ENCODE data around the gene ATOH8. TPM values are rescaled to one million over a fixed set of nuclear protein-coding genes. Genes with fewer than 3 reads are reported as not detected.

Gene ATOH8
- polyA plus RNA-seq, 1 of the 3 experiments (the other 2 are of a cell fraction) = 5.6 TPM

DNA sequence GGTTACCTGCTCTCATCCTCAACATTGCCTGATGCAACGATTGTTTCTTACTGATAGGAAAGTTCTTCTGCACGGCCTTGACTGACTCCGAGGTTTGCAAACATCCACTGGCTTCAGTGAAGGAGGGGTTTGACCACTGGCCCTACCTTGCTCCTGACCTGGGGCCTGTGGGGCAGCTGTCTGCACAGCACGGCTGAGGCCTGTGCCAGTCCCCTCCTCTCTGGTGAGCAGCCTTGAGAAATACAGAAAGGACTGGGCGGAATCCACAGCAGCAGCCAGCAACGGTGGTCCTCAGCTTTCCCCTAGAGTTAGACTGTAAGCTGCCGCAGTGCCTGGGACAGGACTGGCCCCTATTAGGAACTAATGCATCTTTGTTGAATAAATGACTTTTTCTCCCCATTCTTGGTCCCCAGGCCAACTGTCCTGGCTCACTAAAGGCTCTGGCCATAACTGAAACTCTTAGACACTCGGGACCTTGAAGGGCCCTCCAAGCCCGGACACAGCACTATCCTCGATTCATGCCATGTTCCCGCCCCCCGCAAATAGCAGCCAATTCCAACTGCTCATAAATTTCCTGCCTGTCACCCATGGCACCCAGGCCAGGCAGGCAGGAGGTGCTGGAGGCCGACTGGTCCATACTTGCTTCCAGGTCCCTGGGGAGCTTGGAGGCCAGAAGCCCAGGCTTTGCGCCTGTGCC, 26.7 kb downstream of the ATOH8 start:
- no peak overlapping the region for H3K4me2 ChIP-seq
- no peak overlapping the region for H2AFZ ChIP-seq (ENCODE audit: low read depth)
- H3K9me3 ChIP-seq = no peaks in the 10 kb centered on the region
- no peak overlapping the region for H3K9ac ChIP-seq
- ChIA-PET CTCF (interaction anchor here (0.6 to 3.5 kb wide), 3 partner anchors 14 to 407 kb away, joined by 3 to 13 read pairs (median 4); no protein-coding TSS in a partner anchor), POLR2A (no interaction called here)
- H3K27ac ChIP-seq (ENCODE audit: low read depth in 2 of 2, low read length in 1 of 2) = no peak overlapping the region
- TF ChIP-seq CHD2 (IDR thresholded peaks at IDR 0.05; ENCODE audit: low read length, partially characterized antibody) = no peak
- TF ChIP-seq PBX3 (IDR thresholded peaks at IDR 0.05) = no peak
- TF ChIP-seq REST (IDR thresholded peaks at IDR 0.05; ENCODE audit: low read depth, low read length) = no peak
- TF ChIP-seq, protein P1, sequence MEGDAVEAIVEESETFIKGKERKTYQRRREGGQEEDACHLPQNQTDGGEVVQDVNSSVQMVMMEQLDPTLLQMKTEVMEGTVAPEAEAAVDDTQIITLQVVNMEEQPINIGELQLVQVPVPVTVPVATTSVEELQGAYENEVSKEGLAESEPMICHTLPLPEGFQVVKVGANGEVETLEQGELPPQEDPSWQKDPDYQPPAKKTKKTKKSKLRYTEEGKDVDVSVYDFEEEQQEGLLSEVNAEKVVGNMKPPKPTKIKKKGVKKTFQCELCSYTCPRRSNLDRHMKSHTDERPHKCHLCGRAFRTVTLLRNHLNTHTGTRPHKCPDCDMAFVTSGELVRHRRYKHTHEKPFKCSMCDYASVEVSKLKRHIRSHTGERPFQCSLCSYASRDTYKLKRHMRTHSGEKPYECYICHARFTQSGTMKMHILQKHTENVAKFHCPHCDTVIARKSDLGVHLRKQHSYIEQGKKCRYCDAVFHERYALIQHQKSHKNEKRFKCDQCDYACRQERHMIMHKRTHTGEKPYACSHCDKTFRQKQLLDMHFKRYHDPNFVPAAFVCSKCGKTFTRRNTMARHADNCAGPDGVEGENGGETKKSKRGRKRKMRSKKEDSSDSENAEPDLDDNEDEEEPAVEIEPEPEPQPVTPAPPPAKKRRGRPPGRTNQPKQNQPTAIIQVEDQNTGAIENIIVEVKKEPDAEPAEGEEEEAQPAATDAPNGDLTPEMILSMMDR (IDR thresholded peaks at IDR 0.05) = no peak
- TF ChIP-seq USF1 (IDR thresholded peaks at IDR 0.05; ENCODE audit: borderline replicate concordance, low read depth) = no peak
- no peak for TF ChIP-seq FOXJ3 (CRISPR knock-in tag; IDR thresholded peaks at IDR 0.05)
- TF ChIP-seq JUND (IDR thresholded peaks at IDR 0.05) = no peak
- no peak for TF ChIP-seq TEAD4 (IDR thresholded peaks at IDR 0.05; ENCODE audit: borderline replicate concordance, insufficient read depth)
- TF ChIP-seq RAD21 (IDR thresholded peaks at IDR 0.05; ENCODE audit: low read length) = no peak
- TF ChIP-seq FOXM1 (IDR thresholded peaks at IDR 0.05; ENCODE audit: low read depth) = no peak
- no peak for TF ChIP-seq TAF1 (IDR thresholded peaks at IDR 0.05; ENCODE audit: borderline replicate concordance, low read depth, low read length)
- H3K27me3 ChIP-seq (ENCODE audit: insufficient read depth) = no peaks in the 10 kb centered on the region
- no peak overlapping the region for H3K4me3 ChIP-seq (ENCODE audit: low read depth in 2 of 2, low read length in 1 of 2)
- no peak for DNase-seq
- H3K79me2 ChIP-seq (ENCODE audit: insufficient read depth) = peaks cover 65% of the 10 kb centered on the region
- H3K36me3 ChIP-seq (replicated peaks in 1 of 2; ENCODE audit: control insufficient read depth in 1 of 2, insufficient read depth in 2 of 2, low read length in 1 of 2) = peaks cover 0 to 19% of the 10 kb centered on the region in 2 experiments
- H4K20me1 ChIP-seq (ENCODE audit: insufficient read depth) = no peaks in the 10 kb centered on the region
- WGBS (ENCODE audit: low lambda C conversion rate) = 91% methylated on average over 13 of the region's 14 CpGs
- peaks cover 4 to 5% of the 10 kb centered on the region in 2 experiments; a peak in 2 of 4 replicates for H3K4me1 ChIP-seq (ENCODE audit: control insufficient read depth in 1 of 2, insufficient read depth in 2 of 2, low read depth in 1 of 2, low read length in 1 of 2)
- no peaks in the 10 kb centered on the region for H3K9me2 ChIP-seq
- peaks cover 11% of the 10 kb centered on the region for H3F3A ChIP-seq (replicated peaks; ENCODE audit: insufficient read depth)

Measured in SK-N-SH (cell line).